Upper lobe of left lung (tissue), 4 donors: ENCODE results near the gene ARHGAP26.

Experiments used
- EP300 ChIP-seq, 4 donors: sonication (generic); formaldehyde crosslinking; IDR thresholded peaks; one replicate each; pipeline ENCODE4 v1.5.1; 2017; ENCODE audit warnings: antibody characterized with exemption in 4 of 4, control low read depth in 2 of 4
- POLR2A ChIP-seq, 4 donors: fragments of 450-650 bp; IDR thresholded peaks; one replicate each; pipeline ENCODE4 v1.5.1; 2016 to 2017; ENCODE audit warnings: antibody characterized with exemption in 4 of 4, mild to moderate bottlenecking in 2 of 4
- POLR2AphosphoS5 ChIP-seq, 2 donors: sonication (generic); formaldehyde crosslinking; IDR thresholded peaks; one replicate each; pipeline ENCODE4 v1.5.1; 2017; ENCODE audit warnings: antibody characterized with exemption in 2 of 2
- TF ChIP-seq, protein P1 (sequence below), 6 experiments: fragments of 450-650 bp in 4 of 6; fragments of 200-600 bp in 2 of 6; sonication (generic) in 2 of 6; IDR thresholded peaks; one replicate each; pipeline ENCODE4 v1.5.1; 2016 to 2019; ENCODE audit warnings: antibody characterized with exemption in 6 of 6

DNA sequence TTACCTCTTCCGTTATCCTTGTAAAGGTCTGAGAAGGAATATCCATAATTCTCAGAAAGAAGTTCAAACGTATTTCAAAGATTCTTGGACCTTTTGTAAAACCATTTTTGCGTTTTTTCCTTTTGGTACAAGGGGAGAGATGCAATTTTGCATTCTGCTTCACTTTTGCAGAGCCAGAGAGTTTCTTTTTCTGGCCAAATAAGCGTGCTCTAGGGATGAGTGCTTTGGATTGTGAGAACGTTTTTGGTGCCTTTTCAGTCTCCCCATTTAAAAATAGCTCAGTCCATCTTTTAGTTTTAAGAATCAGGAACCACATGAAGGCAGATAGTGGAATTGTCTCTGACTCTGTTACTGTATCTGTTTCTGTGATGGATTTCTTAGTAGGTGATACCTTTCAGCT lies 1.5 kb downstream of the ARHGAP26 start:
- TF ChIP-seq EP300 (IDR thresholded peaks at IDR 0.05) (no peak), POLR2AphosphoS5 (IDR thresholded peaks at IDR 0.05) (no peak), POLR2A (IDR thresholded peaks at IDR 0.05) (no peak)
- TF ChIP-seq, protein P1, sequence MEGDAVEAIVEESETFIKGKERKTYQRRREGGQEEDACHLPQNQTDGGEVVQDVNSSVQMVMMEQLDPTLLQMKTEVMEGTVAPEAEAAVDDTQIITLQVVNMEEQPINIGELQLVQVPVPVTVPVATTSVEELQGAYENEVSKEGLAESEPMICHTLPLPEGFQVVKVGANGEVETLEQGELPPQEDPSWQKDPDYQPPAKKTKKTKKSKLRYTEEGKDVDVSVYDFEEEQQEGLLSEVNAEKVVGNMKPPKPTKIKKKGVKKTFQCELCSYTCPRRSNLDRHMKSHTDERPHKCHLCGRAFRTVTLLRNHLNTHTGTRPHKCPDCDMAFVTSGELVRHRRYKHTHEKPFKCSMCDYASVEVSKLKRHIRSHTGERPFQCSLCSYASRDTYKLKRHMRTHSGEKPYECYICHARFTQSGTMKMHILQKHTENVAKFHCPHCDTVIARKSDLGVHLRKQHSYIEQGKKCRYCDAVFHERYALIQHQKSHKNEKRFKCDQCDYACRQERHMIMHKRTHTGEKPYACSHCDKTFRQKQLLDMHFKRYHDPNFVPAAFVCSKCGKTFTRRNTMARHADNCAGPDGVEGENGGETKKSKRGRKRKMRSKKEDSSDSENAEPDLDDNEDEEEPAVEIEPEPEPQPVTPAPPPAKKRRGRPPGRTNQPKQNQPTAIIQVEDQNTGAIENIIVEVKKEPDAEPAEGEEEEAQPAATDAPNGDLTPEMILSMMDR (IDR thresholded peaks at IDR 0.05), result no peak
